ENCODE data around the gene NTF4.

DNA sequence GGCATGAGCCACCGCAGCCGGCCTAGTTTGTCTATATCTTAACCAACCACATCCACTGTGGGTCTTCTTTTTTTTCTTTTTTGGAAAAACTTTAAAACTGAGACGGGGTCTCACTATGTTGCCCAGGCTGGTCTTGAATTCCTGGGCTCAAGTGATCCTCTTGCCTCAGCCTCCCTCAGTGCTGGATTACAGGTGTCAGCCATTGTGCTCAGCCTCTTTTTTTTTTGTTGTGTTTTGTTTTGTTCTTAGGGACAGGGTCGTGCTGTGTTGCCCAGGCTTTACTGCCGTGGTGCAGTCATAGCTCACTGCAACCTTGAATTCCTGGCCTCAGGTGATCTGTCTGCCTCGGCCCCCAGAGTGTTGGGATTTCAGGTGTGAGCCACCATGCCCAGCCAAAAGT, 28.1 kb upstream of the NTF4 start:
- TF ChIP-seq POLR2AphosphoS5 (IDR thresholded peaks at IDR 0.05) (no peak), POLR2A (IDR thresholded peaks at IDR 0.05) (no peak), CTCF (IDR thresholded peaks at IDR 0.05) (no peak)

All from prostate gland (tissue), 2 donors.